Loucy (cell line): ENCODE results near the gene IFT43.

Experiments
- CTCF ChIP-seq: fragments of 200-600 bp; sonication (generic); conservative IDR thresholded peaks from 2 replicates; pipeline ENCODE4 v1.5.1; 2014; ENCODE audit warnings: mild to moderate bottlenecking, antibody characterized with exemption, low read length
- EZH2phosphoT487 ChIP-seq: fragments of 200-600 bp; IDR thresholded peaks from 2 replicates; pipeline ENCODE4 v1.6.1; 2018; ENCODE audit warnings: antibody characterized with exemption, mild to moderate bottlenecking, moderate library complexity, borderline replicate concordance

GRCh38 chr14:76050250-76050649, 64.7 kb downstream of the IFT43 start:
- no peak for TF ChIP-seq CTCF
- no peak for TF ChIP-seq EZH2phosphoT487
